Glomerular visceral epithelial cell (primary cell): ENCODE measurements around the gene COA1.
"Not testable (repeated sequence)": the region's sequence is repeated elsewhere in the genome, so short reads cannot be mapped to it uniquely, and the experiment has no call there.

Experiments used
- DNase-seq: peaks from one replicate; pipeline ENCODE4 v3.0.0-alpha.2; 2016; ENCODE audit errors: extremely low spot score

COA1 gene

DNA sequence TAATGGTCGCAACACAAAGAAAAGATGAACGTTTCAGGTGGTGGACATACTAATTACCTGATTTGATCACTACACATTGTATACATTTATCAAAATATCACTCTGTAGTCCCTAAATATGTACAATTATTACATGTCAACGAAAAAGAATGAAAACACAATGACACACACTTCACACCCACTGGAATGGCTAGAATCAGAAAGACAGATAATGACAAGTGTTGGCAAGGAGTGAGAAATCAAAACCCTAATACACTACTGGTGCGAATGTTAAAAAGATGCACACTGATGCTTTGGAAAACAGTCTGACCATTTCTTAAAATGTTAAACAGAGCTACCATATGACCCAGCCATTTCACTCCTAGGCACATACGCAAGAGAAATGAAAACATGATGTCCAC is 2.3 kb downstream of the COA1 start:
- DNase-seq, result no peak

- DNase-seq, result no peak
Measured at GRCh38 chr7:43726466-43726865, 2.9 kb downstream of the COA1 start.

- no peak for DNase-seq
Measured at GRCh38 chr7:43725251-43725650, 4.1 kb downstream of the COA1 start.

DNA sequence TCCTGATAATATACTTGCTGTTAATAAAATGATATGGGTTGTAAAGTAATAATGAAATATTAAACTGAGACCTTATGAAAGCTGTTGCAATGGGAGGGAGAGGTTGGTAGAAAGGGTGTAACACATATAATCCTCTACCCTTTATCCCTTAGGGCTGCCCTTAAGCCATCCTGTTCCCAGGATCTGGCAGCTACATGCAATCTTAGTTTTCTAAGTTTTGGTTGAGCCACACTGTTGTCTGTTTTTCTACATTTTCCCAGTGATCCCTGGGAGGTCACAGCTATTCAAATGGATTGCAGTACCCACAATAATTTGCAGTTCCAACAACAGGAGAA is 6.3 kb downstream of the COA1 start:
- DNase-seq, result no peak

DNA sequence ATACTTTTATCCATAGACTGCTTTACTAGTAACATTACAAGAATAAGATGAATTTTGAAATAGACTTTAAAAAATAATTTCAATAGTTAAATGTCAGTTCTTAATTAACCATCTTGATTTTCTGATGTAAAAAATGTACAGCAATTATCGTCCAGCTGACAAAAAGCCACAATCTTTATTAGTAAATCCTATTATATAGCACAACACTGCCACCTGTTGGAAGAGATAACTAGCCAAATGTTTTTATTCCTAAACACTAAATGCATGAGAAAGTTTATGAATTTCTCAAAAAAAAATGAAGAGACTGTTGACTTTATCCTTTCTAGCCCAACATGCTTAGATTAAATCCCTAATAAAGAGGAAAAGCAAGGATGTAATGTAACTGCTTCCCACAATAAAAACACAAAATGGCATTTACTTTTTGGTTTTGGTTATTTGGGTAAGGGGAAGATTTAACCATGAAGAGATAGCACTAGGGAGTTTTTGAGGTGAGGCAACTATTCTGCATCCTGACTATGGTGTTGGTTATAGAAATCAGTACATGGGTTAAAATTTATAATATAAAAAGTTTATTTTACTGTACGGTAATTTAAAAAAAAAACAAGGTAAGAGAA is 8.0 kb downstream of the COA1 start:
- peak; percentile 34 for DNase-seq

GRCh38 chr7:43716598-43716997 is 12.7 kb downstream of the COA1 start:
- DNase-seq, result no peak

- not testable (repeated sequence) for DNase-seq
Measured at GRCh38 chr7:43715966-43716365, 13.4 kb downstream of the COA1 start.

- DNase-seq, result no peak
Measured at GRCh38 chr7:43711503-43711902, 17.8 kb downstream of the COA1 start.

GRCh38 chr7:43708055-43708454 is 21.3 kb downstream of the COA1 start:
- not testable (repeated sequence) for DNase-seq

- DNase-seq, result no peak
Measured at GRCh38 chr7:43703573-43703972, 25.8 kb downstream of the COA1 start.

DNA sequence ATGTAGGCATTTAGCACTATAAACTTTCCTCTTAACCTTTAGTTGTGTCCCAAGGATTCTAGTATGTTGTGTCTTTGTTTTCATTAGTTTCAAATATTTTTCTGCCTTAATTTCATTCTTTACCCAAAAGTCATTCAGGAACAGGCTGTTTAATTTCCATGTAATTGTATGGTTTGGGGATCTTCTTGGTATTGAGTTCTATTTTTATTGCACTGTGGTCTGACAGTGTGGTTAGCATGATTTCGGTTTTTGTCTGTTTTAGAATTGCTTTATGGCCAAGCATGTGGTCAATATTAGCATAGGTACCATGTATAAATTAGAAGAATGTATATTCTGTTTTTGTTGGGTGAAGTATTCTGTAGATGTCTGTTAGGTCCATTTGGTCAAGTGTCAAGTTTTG is 26.3 kb downstream of the COA1 start:
- no peak for DNase-seq

- DNase-seq, result no peak
Measured at GRCh38 chr7:43701929-43702328, 27.4 kb downstream of the COA1 start.

DNA sequence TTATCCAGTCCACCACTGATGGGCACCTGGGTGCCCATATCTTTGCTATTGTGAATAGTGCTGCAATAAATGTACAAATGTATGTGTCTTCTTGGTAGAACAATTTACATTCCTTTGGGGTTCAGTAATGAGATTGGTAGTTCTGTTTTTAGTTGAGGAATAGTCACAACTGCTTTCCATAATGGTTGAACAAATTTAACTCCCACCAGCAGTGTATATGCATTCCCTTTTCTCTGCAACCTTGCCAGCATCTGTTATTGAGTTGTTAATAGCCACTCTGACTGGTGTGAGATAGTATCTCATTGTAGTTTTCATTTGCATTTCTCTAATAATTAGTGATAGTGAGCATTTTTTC is 27.8 kb downstream of the COA1 start:
- no peak for DNase-seq

- no peak for DNase-seq
Measured at GRCh38 chr7:43700646-43701499, 28.4 kb downstream of the COA1 start.

DNA sequence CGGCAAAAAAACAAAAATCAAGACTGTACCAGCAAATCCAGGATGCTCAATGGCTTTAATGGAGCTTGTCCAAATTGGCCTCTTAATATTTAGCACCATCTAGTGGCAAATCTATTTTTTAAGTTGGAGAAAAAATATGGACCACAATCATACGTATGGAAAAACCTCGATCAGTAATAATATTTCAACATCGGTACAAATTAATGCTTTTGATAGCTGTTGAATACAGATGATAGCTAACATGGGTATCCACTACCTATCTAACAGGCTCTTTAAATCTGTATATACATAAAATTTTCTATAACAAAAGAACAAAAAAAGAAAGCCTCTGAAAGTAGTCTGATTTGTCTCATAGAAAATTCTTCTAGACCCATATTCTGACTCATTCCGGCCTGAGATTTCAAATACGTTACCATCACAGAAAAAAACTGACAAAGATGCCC is 29.2 kb downstream of the COA1 start:
- peak; percentile 54 for DNase-seq

GRCh38 chr7:43698460-43699255 is 30.7 kb downstream of the COA1 start:
- DNase-seq, result no peak

DNA sequence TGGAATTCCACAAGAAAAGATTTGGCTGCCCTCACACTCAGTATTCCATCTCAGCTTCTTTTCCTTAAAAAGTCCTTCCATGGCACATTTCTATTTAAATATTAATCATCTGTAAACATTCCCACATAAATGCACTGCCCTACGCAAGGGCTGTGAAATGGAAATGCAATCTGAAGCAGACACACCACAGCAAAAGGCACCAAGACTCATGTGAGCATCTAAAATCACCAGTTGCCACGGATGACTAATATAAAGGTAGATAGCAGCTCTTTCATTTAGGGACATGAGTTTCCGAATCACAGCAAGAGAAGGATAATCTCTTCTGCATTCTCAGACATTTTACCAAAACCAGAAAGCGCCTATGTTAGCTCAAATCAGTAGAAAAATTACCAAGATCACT is 31.6 kb downstream of the COA1 start:
- DNase-seq, result no peak

DNA sequence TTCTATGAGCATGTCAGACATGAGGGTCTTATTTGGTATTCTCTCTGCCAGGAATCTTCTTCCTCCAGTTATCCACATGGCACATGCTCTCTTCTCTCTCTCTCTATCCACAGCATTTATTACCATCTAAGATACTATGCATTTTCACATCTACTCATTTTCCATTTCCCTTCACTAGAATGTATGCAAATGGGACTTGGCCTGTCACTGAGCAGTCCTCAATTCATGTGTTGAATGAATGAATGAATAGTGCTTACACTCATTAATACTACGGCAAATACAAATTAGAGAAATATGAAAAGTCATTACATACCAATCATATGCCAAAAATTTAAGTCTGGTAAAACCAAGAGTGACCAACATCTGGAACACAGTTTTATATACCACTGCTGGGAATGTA is 34.0 kb downstream of the COA1 start:
- no peak for DNase-seq

GRCh38 chr7:43694399-43694748 is 34.9 kb downstream of the COA1 start:
- peak; percentile 14 for DNase-seq

GRCh38 chr7:43693687-43694398 is 35.5 kb downstream of the COA1 start:
- DNase-seq, result peak; percentile 75

GRCh38 chr7:43692582-43693373 is 36.5 kb downstream of the COA1 start:
- DNase-seq, result no peak
